SU-DHL-6 (cell line): Measurements from ENCODE around the gene SDCCAG8.

Source experiments
- H2AFZ ChIP-seq: fragments of 200-600 bp; sonication (generic); 2 replicates; pipeline ENCODE4 v1.6.1; 2014; ENCODE audit warnings: low read depth, mild to moderate bottlenecking, moderate library complexity, mixed read lengths, antibody characterized with exemption, low read length; ENCODE audit not compliant: severe bottlenecking
- H3F3A ChIP-seq: fragments of 200-600 bp; shearing (Covaris generic); 2 replicates; pipeline ENCODE4 v1.6.0; 2016; ENCODE audit warnings: antibody characterized with exemption, mild to moderate bottlenecking; ENCODE audit not compliant: insufficient read depth
- H3K27ac ChIP-seq: fragments of 200-600 bp; sonication (generic); 2 replicates; pipeline ENCODE4 v1.5.1; 2016; ENCODE audit warnings: low read depth, mild to moderate bottlenecking, low read length, moderate library complexity, mixed read lengths
- H3K27me3 ChIP-seq: fragments of 200-600 bp; sonication (generic), shearing (Covaris generic); 2 replicates; pipeline ENCODE4 v1.6.0; 2014; ENCODE audit warnings: mild to moderate bottlenecking, low read length
- H3K36me3 ChIP-seq: fragments of 200-600 bp; sonication (generic); 2 replicates; pipeline ENCODE4 v1.6.1; 2014; ENCODE audit warnings: mild to moderate bottlenecking, low read length, mixed read lengths
- H3K4me2 ChIP-seq: fragments of 300-600, 200-600 bp; shearing (Covaris generic), sonication (generic); 2 replicates; pipeline ENCODE4 v1.6.0; 2014; ENCODE audit warnings: low read length, low read depth, mild to moderate bottlenecking; ENCODE audit not compliant: poor library complexity, severe bottlenecking
- H3K4me3 ChIP-seq: fragments of 200-600 bp; sonication (generic); 2 replicates; pipeline ENCODE4 v1.5.1; 2014; ENCODE audit warnings: antibody characterized with exemption, low read length, mild to moderate bottlenecking, mixed read lengths; ENCODE audit not compliant: insufficient read depth, poor library complexity, severe bottlenecking
- H3K79me2 ChIP-seq: fragments of 200-600 bp; sonication (generic); 2 replicates; pipeline ENCODE4 v1.6.1; 2014; ENCODE audit warnings: mild to moderate bottlenecking, low read length, moderate library complexity; ENCODE audit not compliant: insufficient read depth
- H3K9ac ChIP-seq: fragments of 200-600 bp; sonication (generic); 2 replicates; pipeline ENCODE4 v1.7.0; 2014; ENCODE audit warnings: mild to moderate bottlenecking, low read length
- H3K9me2 ChIP-seq: fragments of 200-600 bp; sonication (generic); replicated peaks from 2 replicates; pipeline ENCODE4 v1.6.1; 2014; ENCODE audit warnings: low read length; ENCODE audit not compliant: insufficient read depth
- H3K9me3 ChIP-seq: fragments of 200-600 bp; sonication (generic); 2 replicates; pipeline ENCODE4 v1.6.1; 2014; ENCODE audit warnings: low read length, mixed read lengths; ENCODE audit not compliant: insufficient read depth
- H4K20me1 ChIP-seq: fragments of 200-600 bp; sonication (generic); 2 replicates; pipeline ENCODE4 v1.6.1; 2014; ENCODE audit warnings: low read depth, mild to moderate bottlenecking, antibody characterized with exemption, low read length, moderate library complexity, mixed read lengths
- CTCF ChIP-seq: fragments of 200-600 bp; sonication (generic); IDR thresholded peaks from one replicate; pipeline ENCODE4 v1.5.1; 2017; ENCODE audit warnings: antibody characterized with exemption, mild to moderate bottlenecking, low read length, moderate library complexity; ENCODE audit not compliant: insufficient read depth, poor library complexity, severe bottlenecking
- EZH2phosphoT487 ChIP-seq: fragments of 200-600 bp; sonication (generic), shearing (Covaris generic); conservative IDR thresholded peaks from 2 replicates; pipeline ENCODE4 v1.6.1; 2018; ENCODE audit warnings: mild to moderate bottlenecking, antibody characterized with exemption, low read length, moderate library complexity, mixed read lengths

The SDCCAG8 gene

GRCh38 chr1:243273945-243274344 lies 18.1 kb downstream of the SDCCAG8 start:
- H3K79me2 ChIP-seq, result no peaks in the 10 kb centered on the region
- H3K9me2 ChIP-seq, result no peaks in the 10 kb centered on the region
- H3K9me3 ChIP-seq, result no peaks in the 10 kb centered on the region
- no peak overlapping the region for H3K4me2 ChIP-seq
- H3K9ac ChIP-seq, result no peak overlapping the region
- H3K27ac ChIP-seq, result no peak overlapping the region
- peaks cover 5% of the 10 kb centered on the region; the same call in 1 of the 2 replicates for H3F3A ChIP-seq
- H3K4me3 ChIP-seq, result no peak overlapping the region
- H3K36me3 ChIP-seq, result no peaks in the 10 kb centered on the region
- H3K27me3 ChIP-seq, result no peaks in the 10 kb centered on the region
- H2AFZ ChIP-seq, result no peak overlapping the region
- TF ChIP-seq CTCF, result no peak
- no peak for TF ChIP-seq EZH2phosphoT487
- H4K20me1 ChIP-seq, result no peaks in the 10 kb centered on the region

GRCh38 chr1:243275316-243275715 lies 19.5 kb downstream of the SDCCAG8 start:
- TF ChIP-seq CTCF, result no peak
- TF ChIP-seq EZH2phosphoT487, result no peak
- Histone ChIP-seq H3K4me3 (no peak overlapping the region), H3K27ac (no peak overlapping the region), H2AFZ (no peak overlapping the region), H3K79me2 (no peaks in the 10 kb centered on the region), H3K9me3 (no peaks in the 10 kb centered on the region), H3K9ac (no peak overlapping the region), H3K4me2 (no peak overlapping the region), H4K20me1 (no peaks in the 10 kb centered on the region), H3F3A (peaks cover 4% of the 10 kb centered on the region; the same call in 1 of the 2 replicates), H3K27me3 (no peaks in the 10 kb centered on the region), H3K9me2 (no peaks in the 10 kb centered on the region), H3K36me3 (no peaks in the 10 kb centered on the region)

DNA sequence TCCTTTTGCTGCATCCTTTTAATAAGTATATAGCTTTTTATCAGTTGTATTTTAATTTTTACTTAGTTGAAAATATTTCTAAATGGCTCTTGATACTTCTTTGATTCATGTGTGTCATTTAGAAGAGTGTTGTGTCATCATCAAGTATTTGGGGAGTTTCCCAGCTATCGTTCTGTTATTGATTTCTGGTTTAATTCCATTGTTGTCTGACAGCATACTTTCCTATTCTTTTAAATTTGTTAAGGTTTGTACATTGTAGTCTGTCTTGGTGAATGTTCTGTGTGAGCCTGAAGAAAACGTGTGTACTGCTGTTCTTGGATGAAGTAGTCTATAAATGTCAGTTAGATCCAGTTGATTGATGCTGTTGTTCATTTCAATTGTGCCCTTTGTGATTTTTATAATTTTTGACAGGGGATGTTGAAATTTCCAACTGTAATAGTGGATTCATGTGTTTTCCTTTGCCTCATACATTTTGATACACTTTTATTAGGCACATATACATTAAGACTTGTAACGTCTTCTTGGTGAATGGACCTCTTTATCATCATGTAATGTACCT lies 24.8 kb downstream of the SDCCAG8 start:
- Histone ChIP-seq H4K20me1 (no peaks in the 10 kb centered on the region), H3K36me3 (0 out of 2 replicates have a peak, but pooled peaks cover 5% of the 10 kb centered on the region), H3K4me2 (no peak overlapping the region), H3F3A (no peaks in the 10 kb centered on the region), H3K27ac (no peak overlapping the region), H3K9ac (no peak overlapping the region), H2AFZ (no peak overlapping the region), H3K27me3 (no peaks in the 10 kb centered on the region), H3K79me2 (no peaks in the 10 kb centered on the region), H3K9me3 (no peaks in the 10 kb centered on the region), H3K9me2 (no peaks in the 10 kb centered on the region), H3K4me3 (no peak overlapping the region)
- TF ChIP-seq CTCF, result no peak
- no peak for TF ChIP-seq EZH2phosphoT487
